Activated CD8-positive, alpha-beta T cell treated with anti-CD3 and anti-CD28 coated beads for 36 hours (primary cell): ENCODE results near the gene LRRC8D. TPM values are rescaled to one million over a fixed set of nuclear protein-coding genes. Genes with fewer than 3 reads are reported as not detected.
A peak's percentile ranks its signal among the peaks of the same experiment; 100 is the strongest.

Source experiments
- ATAC-seq: fragments of 200-7000 bp; cut with Tn5 transposase; one replicate; pipeline ENCODE4 v1.10.0; 2021; ENCODE audit warnings: mild to moderate bottlenecking, moderate library complexity
- CTCF ChIA-PET: fragments of 350-600 bp; sonication (Branson Sonifier 250); formaldehyde crosslinking; loops from one replicate; lab custom pipeline; 2021; ENCODE audit warnings: antibody characterized with exemption; lab: Charles Lee
- POLR2A ChIA-PET: fragments of 350-600 bp; sonication (Branson Sonifier 250); formaldehyde crosslinking; loops from one replicate; lab custom pipeline; 2021; ENCODE audit warnings: antibody characterized with exemption; lab: Charles Lee
- DNase-seq: peaks from one replicate; pipeline ENCODE4 v3.0.0-alpha.2; 2020
- H3K27ac Mint-ChIP-seq: one replicate; pipeline ENCODE4 v1.8.0; 2021; ENCODE audit warnings: mild to moderate bottlenecking, mixed read lengths
- H3K27me3 Mint-ChIP-seq: one replicate; pipeline ENCODE4 v1.8.0; 2021; ENCODE audit warnings: mixed read lengths
- H3K36me3 Mint-ChIP-seq: one replicate; pipeline ENCODE4 v1.8.0; 2021; ENCODE audit warnings: low read depth, mixed read lengths
- H3K4me1 Mint-ChIP-seq: one replicate; pipeline ENCODE4 v1.8.0; 2021; ENCODE audit warnings: low read depth, mixed read lengths
- H3K4me3 Mint-ChIP-seq: one replicate; pipeline ENCODE4 v1.8.0; 2021; ENCODE audit warnings: mild to moderate bottlenecking, moderate library complexity, mixed read lengths
- H3K9me3 Mint-ChIP-seq: one replicate; pipeline ENCODE4 v1.8.0; 2021; ENCODE audit warnings: mixed read lengths
- intact Hi-C: fragments of 100-400 bp; cut with micrococcal nuclease; formaldehyde crosslinking; loops from one replicate; pipeline ENCODE4 v1.10.0; 2022
- total RNA-seq, 2 experiments: library from RNA; stranded (reverse); gene quantifications; one replicate each; pipeline ENCODE4 v1.2.3, GENCODE V29; 2021
- TF ChIP-seq, protein P1 (sequence below): fragments of 200-600 bp; IDR thresholded peaks from one replicate; pipeline ENCODE4 v1.8.0; 2022; ENCODE audit warnings: antibody characterized with exemption, mild to moderate bottlenecking

The LRRC8D gene
- total RNA-seq, 2 experiments from 2014 or later: 26.3 to 27.5 TPM

DNA sequence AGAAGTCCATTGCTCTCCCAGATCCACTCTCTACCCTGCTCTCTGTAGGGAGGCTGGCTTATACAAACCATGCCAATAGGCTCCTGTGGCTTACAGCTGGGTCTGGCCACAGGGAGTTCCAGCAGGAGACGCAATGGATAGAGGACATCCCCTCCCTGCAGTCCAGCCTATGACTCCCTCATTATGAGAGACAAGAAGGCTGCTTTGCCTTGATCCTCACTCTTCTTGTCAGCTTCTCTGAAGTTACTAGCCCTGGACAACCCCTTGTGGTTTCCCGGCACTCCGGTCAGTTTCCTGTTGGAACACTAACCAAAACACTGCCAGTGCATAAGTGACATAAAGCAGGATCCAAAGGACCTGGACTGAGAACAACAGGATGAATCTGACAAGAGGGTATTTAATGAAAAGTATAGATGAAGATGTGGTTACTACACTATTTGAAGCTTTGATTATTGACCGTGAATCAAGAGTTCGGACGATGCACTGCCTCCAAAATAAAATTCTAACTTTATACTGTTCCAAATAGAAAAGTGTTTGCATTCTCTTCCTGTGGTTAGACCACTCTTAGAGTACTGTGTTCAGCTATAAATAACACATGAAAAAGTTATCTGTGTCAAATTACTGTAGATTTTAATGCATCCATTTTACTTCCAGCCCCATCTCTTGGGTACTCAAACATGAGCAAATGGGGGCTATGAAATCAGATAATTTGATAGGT, 141.4 kb downstream of the LRRC8D start:
- ATAC-seq: no peak
- CTCF ChIA-PET: interaction anchor here (0.9 kb wide), 1 partner anchor 157 kb away, joined by 3 read pairs; no protein-coding TSS in a partner anchor
- peaks cover 37% of the 10 kb centered on the region for H3K4me1 Mint-ChIP-seq

DNA sequence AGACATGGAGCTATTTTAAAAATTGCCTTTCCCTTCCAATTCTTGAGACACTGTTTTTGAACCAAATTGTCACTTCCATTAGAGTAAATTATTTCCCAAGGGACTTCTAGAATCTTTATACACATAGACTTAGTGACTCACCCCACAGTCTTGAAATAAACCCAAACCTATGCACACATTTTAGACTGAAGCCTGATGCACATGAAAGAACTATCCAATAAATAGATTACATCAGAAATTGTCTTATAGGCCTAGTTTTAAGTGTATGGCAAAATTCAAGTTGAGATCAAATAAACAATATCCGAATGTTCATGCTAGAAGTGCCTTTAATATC, 141.9 kb downstream of the LRRC8D start:
- peaks cover 1% of the 10 kb centered on the region for H3K36me3 Mint-ChIP-seq
- DNase-seq (no peak), ATAC-seq (no peak)
- TF ChIP-seq, protein P1, sequence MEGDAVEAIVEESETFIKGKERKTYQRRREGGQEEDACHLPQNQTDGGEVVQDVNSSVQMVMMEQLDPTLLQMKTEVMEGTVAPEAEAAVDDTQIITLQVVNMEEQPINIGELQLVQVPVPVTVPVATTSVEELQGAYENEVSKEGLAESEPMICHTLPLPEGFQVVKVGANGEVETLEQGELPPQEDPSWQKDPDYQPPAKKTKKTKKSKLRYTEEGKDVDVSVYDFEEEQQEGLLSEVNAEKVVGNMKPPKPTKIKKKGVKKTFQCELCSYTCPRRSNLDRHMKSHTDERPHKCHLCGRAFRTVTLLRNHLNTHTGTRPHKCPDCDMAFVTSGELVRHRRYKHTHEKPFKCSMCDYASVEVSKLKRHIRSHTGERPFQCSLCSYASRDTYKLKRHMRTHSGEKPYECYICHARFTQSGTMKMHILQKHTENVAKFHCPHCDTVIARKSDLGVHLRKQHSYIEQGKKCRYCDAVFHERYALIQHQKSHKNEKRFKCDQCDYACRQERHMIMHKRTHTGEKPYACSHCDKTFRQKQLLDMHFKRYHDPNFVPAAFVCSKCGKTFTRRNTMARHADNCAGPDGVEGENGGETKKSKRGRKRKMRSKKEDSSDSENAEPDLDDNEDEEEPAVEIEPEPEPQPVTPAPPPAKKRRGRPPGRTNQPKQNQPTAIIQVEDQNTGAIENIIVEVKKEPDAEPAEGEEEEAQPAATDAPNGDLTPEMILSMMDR: no peak
- intact Hi-C loops: no loop called here
- H3K27ac Mint-ChIP-seq: no peak overlapping the region
- no peak overlapping the region for H3K4me3 Mint-ChIP-seq
- H3K9me3 Mint-ChIP-seq: no peaks in the 10 kb centered on the region
- POLR2A ChIA-PET: interaction anchor here (1.5 kb wide), 1 partner anchor 13 kb away, joined by 4 read pairs; no protein-coding TSS in a partner anchor
- H3K27me3 Mint-ChIP-seq: no peaks in the 10 kb centered on the region
- H3K4me1 Mint-ChIP-seq: peaks cover 32% of the 10 kb centered on the region
- CTCF ChIA-PET: interaction anchor here (0.9 kb wide), 1 partner anchor 158 kb away, joined by 3 read pairs; no protein-coding TSS in a partner anchor

More for the DNA sequence above, 141.4 kb downstream of the LRRC8D start:
- H3K27ac Mint-ChIP-seq: no peak overlapping the region
- POLR2A ChIA-PET: interaction anchor here (1.5 kb wide), 1 partner anchor 13 kb away, joined by 4 read pairs; no protein-coding TSS in a partner anchor
- DNase-seq: no peak
- no peak overlapping the region for H3K4me3 Mint-ChIP-seq
- no peaks in the 10 kb centered on the region for H3K9me3 Mint-ChIP-seq
- H3K36me3 Mint-ChIP-seq: peaks cover 1% of the 10 kb centered on the region
- intact Hi-C loops: no loop called here
- no peaks in the 10 kb centered on the region for H3K27me3 Mint-ChIP-seq
- TF ChIP-seq, protein P1: no peak

DNA sequence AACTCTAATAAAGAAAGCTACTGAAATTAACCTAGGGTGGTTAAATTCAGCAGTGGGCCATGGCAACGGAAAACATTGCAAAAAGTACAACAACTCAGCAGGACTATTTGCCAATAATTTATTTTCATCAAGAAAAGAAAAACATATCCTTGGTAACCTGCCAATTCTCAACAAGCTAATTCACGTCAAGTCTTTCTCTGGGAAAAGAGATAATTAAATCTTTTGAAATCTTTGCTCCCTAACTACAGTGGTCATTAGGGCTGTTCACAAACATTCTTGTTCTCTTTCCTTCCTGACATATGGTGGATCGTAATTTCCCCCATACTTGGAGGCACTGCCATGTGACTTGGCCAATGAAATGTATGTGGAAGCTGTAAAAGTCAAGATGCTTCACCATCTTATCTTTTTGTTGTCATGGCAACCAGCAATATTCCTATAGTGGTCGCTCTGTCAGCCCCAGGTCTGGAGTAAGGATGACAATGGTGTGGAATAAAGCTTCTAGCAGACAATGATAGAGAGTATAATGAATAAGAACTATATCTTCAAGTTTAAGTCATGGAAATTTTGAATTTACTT, 144.4 kb downstream of the LRRC8D start:
- no peak overlapping the region for H3K4me3 Mint-ChIP-seq
- ChIA-PET POLR2A (no interaction called here), CTCF (interaction anchor here (1.3 kb wide), 1 partner anchor 185 kb away, joined by 3 read pairs; no protein-coding TSS in a partner anchor)
- peaks cover 16% of the 10 kb centered on the region for H3K4me1 Mint-ChIP-seq
- no peaks in the 10 kb centered on the region for H3K9me3 Mint-ChIP-seq
- TF ChIP-seq, protein P1: no peak
- intact Hi-C loops: no loop called here
- no peaks in the 10 kb centered on the region for H3K36me3 Mint-ChIP-seq
- no peak for ATAC-seq
- no peaks in the 10 kb centered on the region for H3K27me3 Mint-ChIP-seq
- H3K27ac Mint-ChIP-seq: no peak overlapping the region
- no peak for DNase-seq

DNA sequence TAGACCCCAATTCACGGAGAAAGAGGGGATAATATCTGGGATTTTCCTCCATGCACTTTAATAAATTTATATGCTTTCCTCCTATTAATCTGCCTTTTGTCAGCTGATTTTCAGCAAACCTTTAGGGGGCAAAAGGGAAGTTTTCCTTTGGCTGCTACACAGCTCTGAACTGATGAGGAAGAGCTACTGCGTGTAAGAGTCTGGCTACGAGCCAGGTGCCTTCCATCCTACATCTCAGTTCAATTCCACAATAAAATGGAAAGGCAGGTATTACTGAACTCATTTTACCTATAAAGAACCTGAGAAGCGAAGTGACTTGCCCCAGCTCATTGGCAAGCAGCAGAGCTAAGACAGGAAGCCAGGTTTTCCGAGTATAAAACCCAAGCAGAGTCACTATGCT, 145.8 kb downstream of the LRRC8D start:
- TF ChIP-seq, protein P1: no peak
- ChIA-PET CTCF (interaction anchor here (1.0 kb wide), 1 partner anchor 21 kb away, joined by 3 read pairs; no protein-coding TSS in a partner anchor), POLR2A (no interaction called here)
- Mint-ChIP-seq H3K27me3 (no peaks in the 10 kb centered on the region), H3K27ac (no peak overlapping the region), H3K36me3 (no peaks in the 10 kb centered on the region), H3K4me3 (no peak overlapping the region), H3K9me3 (no peaks in the 10 kb centered on the region), H3K4me1 (peaks cover 16% of the 10 kb centered on the region)
- intact Hi-C loops: no loop called here
- ATAC-seq (peak; percentile 42), DNase-seq (no peak)

DNA sequence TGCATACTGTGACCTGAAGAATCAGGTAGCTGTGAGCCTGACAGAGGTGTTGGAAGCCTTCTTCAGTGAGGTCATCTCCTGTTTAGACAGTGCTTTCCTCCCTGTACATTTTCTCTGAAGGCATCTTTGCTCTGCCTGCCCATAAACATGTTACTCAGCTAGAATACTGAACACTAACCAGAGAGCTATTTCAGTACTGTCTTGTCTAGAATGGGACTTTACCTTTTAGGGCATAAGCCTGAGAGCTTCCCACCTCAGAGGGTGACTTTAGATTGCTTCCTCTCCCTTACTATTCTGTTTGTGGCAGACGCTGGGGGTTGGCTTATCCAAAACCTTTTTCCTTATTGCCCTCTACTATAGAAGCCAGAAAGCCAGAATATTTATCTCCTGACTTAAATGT, 150.8 kb downstream of the LRRC8D start:
- Mint-ChIP-seq H3K27me3 (no peaks in the 10 kb centered on the region), H3K4me1 (peaks cover 5% of the 10 kb centered on the region), H3K4me3 (no peak overlapping the region), H3K9me3 (no peaks in the 10 kb centered on the region), H3K27ac (no peak overlapping the region), H3K36me3 (no peaks in the 10 kb centered on the region)
- ATAC-seq (no peak), DNase-seq (no peak)
- POLR2A ChIA-PET: no interaction called here
- CTCF ChIA-PET: interaction anchor here (0.8 to 1.2 kb wide), 4 partner anchors 100 to 201 kb away, joined by 3 to 4 read pairs (median 3); no protein-coding TSS in a partner anchor
- TF ChIP-seq, protein P1: no peak
- intact Hi-C loops: no loop called here
